A204.1 (cell line): ENCODE measurements around the gene FBXL4.

Source experiments
- FAIRE-seq: peaks from 2 replicates; lab custom pipeline; 2012; peaks lifted over from hg19 to GRCh38; lab: Jason Lieb, UNC

FBXL4 gene

DNA sequence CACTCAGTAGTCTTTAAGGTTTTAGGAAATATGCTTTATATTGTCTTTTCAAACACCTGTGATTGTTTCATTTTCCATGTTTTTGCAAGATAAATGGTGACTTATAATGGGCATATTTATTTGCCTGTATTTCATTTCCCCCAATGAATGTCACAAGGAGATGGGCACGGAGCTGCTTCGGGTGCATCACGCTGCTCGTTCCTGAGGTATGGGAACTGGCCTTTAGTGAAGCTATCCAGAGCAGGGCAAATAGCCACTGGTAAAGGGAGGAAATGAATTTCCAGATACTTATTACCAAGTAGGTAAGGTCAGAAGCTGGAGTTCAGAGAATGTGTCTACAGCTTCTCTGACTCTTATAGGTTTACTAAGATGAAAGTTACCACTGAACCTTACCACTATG lies 109.7 kb downstream of the FBXL4 start:
- FAIRE-seq, result no peak

DNA sequence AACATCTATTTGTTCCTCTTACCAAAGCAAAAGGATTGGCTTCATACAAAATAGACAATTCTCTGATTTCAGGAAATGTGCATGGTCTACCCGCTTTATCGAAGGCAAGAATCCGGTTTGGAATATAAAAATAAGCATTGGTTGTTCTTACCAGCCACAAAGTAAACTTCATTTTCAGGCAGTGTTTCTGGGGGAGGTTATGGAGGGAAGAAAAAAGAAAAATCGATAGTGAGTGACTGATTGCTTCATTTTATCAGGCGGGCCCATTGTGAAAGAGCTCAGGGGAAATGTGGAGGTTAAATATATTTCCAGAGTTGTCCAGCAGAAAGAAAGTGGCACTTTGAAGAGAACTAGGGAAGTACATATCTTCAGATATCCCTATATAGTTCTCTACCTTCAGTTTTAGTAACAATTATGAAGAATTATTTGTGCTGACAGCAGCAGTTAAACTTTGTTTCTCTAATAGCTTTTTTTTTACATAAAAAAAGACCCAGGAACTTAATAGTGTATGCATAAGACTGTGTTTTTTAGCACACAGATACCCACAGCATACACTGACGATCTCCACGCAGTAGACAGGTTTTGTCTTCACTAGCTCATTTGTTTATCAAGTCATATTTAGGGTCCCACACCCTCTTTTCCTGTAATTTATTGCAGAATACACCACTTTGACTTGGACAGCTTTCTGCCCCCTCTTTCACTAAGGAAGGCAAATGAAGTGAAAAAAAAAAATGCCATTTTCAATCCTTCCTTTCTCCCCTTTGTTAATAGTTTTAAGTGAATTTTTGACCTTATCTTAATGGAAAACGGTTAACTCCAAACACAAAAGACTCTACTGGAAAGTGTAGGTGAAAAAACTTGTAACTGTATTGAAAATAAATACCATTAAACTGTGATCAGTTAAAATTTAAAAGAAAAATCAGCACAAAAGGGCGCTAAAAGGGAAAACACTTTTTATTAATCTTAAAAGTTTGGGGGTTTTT lies 110.5 kb downstream of the FBXL4 start:
- no peak for FAIRE-seq

- no peak for FAIRE-seq
Measured at GRCh38 chr6:98836025-98836961, 111.5 kb downstream of the FBXL4 start.

DNA sequence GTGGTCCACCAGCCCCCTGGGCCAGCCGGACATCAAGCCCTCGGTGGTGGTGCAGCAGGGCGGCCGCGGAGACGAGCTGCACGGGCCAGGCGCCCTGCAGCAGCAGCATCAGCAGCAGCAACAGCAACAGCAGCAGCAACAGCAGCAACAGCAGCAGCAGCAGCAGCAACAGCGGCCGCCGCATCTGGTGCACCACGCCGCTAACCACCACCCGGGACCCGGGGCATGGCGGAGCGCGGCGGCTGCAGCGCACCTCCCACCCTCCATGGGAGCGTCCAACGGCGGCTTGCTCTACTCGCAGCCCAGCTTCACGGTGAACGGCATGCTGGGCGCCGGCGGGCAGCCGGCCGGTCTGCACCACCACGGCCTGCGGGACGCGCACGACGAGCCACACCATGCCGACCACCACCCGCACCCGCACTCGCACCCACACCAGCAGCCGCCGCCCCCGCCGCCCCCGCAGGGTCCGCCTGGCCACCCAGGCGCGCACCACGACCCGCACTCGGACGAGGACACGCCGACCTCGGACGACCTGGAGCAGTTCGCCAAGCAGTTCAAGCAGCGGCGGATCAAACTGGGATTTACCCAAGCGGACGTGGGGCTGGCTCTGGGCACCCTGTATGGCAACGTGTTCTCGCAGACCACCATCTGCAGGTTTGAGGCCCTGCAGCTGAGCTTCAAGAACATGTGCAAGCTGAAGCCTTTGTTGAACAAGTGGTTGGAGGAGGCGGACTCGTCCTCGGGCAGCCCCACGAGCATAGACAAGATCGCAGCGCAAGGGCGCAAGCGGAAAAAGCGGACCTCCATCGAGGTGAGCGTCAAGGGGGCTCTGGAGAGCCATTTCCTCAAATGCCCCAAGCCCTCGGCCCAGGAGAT lies 112.4 kb downstream of the FBXL4 start:
- no peak for FAIRE-seq

DNA sequence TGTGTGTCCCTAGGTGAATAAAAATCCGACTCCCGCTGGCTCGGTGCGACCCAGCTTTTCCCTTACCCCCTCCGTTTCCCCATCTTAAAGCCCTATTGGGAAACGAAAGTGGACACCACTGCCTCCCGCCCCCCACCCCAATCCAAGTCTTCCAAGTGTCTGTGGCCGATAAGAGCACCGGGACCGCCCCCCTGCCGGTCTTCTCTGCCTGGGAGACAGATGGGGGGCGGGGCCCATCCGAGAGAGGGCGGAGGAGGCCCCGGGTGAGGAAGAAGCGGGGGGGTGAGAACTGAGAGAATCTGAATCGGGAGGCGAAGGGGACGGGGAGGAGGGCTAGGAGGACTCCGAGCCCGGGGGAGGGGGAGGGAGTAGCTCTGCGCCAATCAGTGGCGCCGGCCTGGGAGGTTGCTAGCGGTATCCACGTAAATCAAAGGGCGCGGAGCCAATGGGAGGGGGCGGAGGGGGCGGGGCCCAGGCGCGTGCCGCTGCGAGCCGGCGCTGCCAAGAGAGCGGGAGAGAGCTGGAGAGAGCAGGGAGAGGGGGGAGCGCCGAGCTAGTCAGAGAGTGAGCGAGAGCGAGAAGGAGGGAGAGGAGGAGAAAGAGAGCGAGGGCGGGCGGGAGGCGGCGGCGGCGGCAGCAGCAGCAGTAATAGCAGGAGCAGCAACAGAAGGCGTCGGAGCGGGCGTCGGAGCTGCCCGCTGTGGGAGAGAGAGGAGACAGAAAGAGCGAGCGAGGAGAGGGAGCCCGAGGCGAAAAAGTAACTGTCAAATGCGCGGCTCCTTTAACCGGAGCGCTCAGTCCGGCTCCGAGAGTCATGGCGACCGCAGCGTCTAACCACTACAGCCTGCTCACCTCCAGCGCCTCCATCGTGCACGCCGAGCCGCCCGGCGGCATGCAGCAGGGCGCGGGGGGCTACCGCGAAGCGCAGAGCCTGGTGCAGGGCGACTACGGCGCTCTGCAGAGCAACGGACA lies 113.4 kb downstream of the FBXL4 start, which contains the start of gene POU3F2:
Gene POU3F2, plus strand, starts transcription at position 515 of the 972 bp plus-strand sequence. Its CDS starts 300 bp downstream, at position 815.
- no peak for FAIRE-seq

GRCh38 chr6:98833307-98834059 lies 114.3 kb downstream of the FBXL4 start:
- FAIRE-seq, result no peak

GRCh38 chr6:98833057-98833306 lies 114.8 kb downstream of the FBXL4 start:
- no peak for FAIRE-seq

- FAIRE-seq, result no peak
Measured at GRCh38 chr6:98832284-98833056, 115.3 kb downstream of the FBXL4 start.

DNA sequence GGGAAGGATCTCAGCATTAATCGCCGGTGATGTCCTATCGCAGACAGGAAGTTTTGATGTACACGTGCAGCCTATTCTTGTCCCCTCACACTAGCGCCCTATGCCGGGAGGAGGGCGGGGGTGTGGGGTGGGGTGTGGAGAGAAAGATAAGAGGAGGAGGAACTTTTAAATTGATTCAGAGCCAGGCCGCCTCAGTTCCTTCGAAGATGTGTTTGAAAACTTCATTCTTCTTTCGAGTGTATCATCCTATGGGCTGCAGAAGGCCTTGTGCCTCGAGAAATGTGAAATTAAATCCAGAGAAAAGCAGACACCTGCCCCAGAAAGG lies 115.8 kb downstream of the FBXL4 start:
- no peak for FAIRE-seq

DNA sequence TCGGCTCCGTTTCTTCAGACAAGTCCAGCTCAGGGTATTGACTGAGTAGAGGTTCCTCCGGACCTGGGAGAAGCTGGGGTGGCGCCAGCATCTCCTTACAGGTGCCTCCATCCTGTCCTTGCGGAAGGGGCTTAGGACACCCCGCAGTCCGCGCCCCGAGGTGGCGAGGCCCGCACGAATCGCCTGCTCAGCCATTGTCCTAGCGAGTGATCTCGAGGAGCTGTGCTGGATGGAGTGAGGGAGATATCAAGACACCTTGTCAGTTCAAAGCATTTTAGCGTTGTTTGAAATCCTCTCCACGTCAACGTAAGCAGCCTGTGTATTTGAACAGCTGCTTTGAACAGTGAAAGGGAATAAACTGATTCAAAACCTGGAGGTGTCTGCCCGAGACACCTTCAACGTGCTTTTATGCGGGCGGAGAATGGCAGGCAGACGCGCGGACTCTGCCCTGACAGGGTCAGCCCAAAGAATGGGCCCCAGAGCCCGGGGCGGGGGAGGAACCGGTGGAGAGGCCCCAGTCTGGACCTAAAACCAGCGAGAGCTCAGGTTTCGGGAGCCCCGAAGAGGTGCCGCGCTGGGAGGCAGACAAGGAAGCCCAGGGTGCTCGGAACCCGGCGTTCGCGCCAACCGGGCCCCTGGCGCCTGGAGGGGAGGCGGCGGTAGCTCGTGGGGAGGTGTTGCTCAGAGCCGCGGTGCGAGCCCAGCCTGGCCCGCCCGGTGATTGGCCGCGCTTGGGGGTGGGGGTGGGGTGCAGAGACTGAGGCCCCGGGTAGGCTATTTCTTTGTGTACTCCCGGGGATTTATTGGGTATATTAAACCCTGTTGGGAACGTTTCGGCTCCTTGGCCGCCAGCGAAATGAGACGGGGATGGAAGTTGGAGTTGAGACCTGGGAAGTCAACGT lies 116.4 kb downstream of the FBXL4 start:
- FAIRE-seq, result no peak

DNA sequence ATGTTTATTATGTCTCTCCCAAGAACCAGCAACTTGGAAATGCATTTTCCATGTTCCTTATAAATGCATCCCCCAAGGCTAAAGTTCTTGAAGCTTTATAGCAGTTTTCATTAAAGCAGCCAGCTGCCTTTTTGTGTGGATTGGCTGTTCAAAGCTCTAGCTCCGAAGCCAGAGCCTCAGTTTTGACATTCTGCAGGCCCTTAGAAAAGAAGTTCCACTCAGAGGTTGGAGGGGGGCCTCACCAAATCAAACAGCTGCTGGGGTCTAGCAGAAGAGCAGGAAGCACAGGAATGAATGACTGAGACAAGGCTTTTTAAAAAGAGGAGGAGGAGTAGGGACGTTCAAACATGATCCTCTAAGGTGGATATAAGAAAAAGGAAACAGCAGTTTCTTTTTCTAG lies 117.6 kb downstream of the FBXL4 start:
- FAIRE-seq, result no peak

- no peak for FAIRE-seq
Measured at GRCh38 chr6:98828941-98829411, 118.8 kb downstream of the FBXL4 start.

DNA sequence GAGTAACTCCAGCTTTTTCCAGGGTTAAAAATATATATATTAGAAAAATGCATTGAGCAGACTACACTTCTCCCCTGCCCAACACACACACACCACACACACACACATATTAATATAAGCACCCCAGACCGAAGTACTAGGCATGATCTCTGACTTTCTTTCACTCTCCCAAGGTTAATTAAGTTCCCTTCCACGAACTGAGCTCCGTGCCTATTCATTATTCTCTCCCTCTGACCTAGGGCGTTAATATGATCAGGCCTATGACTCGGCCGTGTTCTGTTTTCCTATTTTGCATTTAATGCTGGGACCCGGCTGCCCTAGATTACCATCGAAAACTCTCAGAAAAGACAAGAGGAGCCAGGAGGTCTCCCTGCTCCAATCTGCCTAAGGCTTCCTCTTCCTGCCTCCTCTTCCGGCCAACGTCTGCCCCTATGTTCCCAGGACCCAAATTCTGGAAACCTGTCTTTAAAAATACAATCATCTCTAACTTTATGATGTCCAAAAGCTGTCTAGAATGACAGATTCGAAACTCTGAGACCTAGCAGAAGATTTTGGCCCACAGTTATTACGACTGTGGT lies 119.4 kb downstream of the FBXL4 start:
- FAIRE-seq, result no peak

DNA sequence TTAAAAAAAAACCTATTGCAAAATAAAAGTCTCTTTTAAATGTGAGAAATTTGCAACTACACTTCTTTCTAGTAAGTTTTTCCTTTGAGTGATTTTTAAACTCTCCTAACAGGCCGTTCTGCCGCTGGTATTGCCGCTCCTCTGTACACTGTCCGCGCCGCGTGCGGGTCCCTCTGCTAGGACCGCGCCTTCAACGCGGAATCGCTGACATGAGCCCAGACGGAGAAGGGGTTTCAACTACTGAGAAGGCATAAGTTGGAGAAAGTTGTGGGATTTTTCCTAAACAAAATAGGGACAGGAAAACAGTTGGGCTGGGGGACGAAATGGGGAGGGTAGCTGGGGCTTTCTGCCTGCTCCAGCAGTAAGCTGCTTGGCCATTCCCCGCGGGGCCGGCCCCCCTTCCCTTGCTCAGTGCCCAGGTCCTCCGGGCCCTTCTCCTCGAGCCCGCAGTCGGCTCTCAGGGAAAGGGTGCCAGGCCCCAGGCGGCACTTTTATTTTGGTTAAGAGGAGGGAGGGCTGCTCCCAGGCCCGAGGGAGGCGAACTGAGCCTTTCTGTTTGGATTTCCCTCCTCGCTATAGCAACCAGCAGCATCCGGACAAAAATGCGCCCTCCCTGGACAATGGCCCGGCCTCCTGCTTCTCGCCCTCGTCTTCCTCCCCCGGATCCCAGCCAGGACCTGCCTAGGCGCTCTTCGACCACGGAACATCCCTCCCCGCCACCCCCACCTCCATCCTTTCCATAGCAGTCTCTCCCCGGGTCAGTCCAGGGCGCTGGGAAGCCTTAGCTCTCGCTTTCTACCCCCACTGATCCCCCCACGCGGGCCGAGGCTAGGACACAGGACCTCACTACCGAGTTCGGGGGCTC lies 120.2 kb downstream of the FBXL4 start:
- FAIRE-seq, result no peak

GRCh38 chr6:98825600-98826230 lies 122.0 kb downstream of the FBXL4 start:
- no peak for FAIRE-seq

DNA sequence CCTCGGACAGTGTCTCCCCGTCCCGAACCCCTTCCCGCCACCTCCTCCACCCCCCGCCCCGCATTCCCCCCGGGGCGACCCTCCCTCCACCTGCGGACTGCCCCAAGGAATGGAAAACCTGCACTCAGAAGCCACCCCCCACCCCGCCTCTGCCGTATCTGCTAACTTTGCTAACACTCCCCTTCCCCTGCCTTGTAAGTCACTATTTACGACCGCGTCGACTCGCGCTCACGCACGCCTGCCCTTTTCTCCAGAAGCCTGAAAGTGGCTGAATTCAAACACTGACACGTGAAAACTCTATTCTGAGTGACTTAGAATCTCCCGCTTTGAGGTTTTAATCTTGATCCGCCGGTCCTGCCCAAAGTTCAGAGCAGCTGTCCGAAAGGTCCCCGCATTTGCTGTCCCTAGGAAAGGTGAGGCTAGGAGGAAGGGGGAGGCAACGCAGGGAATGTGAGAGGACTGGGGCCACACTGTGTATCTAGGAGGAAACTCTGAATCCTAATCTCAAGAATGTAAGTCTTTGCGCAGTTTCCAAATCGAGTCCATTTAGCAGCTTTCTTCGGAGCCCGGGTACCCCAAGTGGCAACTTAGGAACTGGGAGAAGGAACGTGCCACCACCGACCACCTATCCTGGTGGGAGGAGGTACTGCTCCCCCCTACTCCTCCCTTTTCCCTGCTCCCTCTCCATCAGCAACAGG lies 122.7 kb downstream of the FBXL4 start:
- FAIRE-seq, result no peak
